Type B pancreatic cell (in vitro differentiated cells): Measurements from ENCODE around the gene IKZF3. TPM values are rescaled to one million over a fixed set of nuclear protein-coding genes. Genes with fewer than 3 reads are reported as not detected.
"Not testable (repeated sequence)": the region's sequence is repeated elsewhere in the genome, so short reads cannot be mapped to it uniquely, and the experiment has no call there.

Experiments used
- DNase-seq: peaks from one replicate; pipeline ENCODE4 v3.0.0; 2021; ENCODE audit warnings: mixed read lengths; ENCODE audit not compliant: unreplicated experiment; ENCODE audit errors: extremely low spot score
- H3K27ac Mint-ChIP-seq: 2 replicates; pipeline ENCODE4 v1.8.0; 2021; ENCODE audit warnings: mild to moderate bottlenecking, mixed read lengths
- H3K27me3 Mint-ChIP-seq: 2 replicates; pipeline ENCODE4 v1.8.0; 2021; ENCODE audit warnings: mixed read lengths
- H3K36me3 Mint-ChIP-seq: 2 replicates; pipeline ENCODE4 v1.8.0; 2021; ENCODE audit warnings: mixed read lengths
- H3K4me1 Mint-ChIP-seq: one replicate; pipeline ENCODE4 v1.8.0; 2021; ENCODE audit warnings: mixed read lengths; ENCODE audit not compliant: unreplicated experiment
- H3K4me3 Mint-ChIP-seq: 2 replicates; pipeline ENCODE4 v1.8.0; 2021; ENCODE audit warnings: mild to moderate bottlenecking, mixed read lengths
- H3K9me3 Mint-ChIP-seq: 2 replicates; pipeline ENCODE4 v1.8.0; 2021; ENCODE audit warnings: mixed read lengths
- CTCF ChIP-seq: fragments of 200-600 bp; sonication (generic); conservative IDR thresholded peaks from 2 replicates; pipeline ENCODE4 v1.5.0; 2021; ENCODE audit warnings: antibody characterized with exemption, mild to moderate bottlenecking
- total RNA-seq: library from RNA; stranded (reverse); gene quantifications from 2 replicates; pipeline ENCODE4 v1.2.1, GENCODE V29; 2021; ENCODE audit warnings: low replicate concordance

IKZF3 gene
- total RNA-seq, 1 donor from 2014 or later = 0.19 TPM

- peaks cover 6% of the 10 kb centered on the region for H3K9me3 Mint-ChIP-seq
- no peak for DNase-seq
- no peak for TF ChIP-seq CTCF
- H3K27me3 Mint-ChIP-seq = peaks cover 4% of the 10 kb centered on the region
- H3K4me1 Mint-ChIP-seq = no peaks in the 10 kb centered on the region
- no peak overlapping the region for H3K4me3 Mint-ChIP-seq
- peaks cover 4% of the 10 kb centered on the region for H3K36me3 Mint-ChIP-seq
- H3K27ac Mint-ChIP-seq = no peak overlapping the region
Measured at GRCh38 chr17:39898088-39898487, 34.0 kb upstream of the IKZF3 start.

DNA sequence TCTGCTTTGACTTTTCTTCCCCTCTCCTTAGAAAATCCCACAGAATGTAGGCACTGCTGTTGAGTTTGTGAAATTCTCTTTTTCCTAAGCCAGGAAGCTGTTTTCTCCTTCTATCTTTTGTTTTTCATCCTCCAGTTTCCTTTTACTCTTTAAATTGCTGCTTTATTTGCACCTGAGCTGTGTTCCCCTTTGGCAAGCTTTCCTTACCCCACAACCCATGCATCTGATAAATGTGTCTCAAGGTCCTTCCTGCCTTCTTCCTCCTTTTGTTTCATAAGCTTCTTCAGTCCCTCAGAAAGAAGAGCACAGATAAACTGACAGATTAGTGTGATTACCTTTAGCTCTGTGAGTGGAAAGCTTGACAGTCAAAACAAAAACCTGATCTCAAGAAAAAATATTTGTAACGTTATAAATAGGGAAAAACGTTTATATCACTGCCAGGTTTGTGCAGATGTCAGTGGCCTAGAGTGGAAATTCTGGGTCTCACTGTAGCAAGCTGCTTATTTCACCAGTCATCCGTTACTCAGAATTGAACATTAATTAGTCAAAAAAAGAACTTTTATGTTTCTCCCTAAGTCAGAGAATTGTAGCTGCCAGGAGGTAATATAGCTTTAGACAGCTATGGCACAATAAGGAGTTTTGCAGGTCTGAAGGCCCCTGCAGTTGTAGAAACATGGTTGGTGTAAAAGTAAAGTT is 30.7 kb upstream of the IKZF3 start:
- H3K27me3 Mint-ChIP-seq = peaks cover 20% of the 10 kb centered on the region
- no peaks in the 10 kb centered on the region for H3K4me1 Mint-ChIP-seq
- no peak for TF ChIP-seq CTCF
- peaks cover 6% of the 10 kb centered on the region for H3K9me3 Mint-ChIP-seq
- no peak overlapping the region for H3K4me3 Mint-ChIP-seq
- peaks cover 4% of the 10 kb centered on the region for H3K36me3 Mint-ChIP-seq
- no peak for DNase-seq
- no peak overlapping the region for H3K27ac Mint-ChIP-seq

DNA sequence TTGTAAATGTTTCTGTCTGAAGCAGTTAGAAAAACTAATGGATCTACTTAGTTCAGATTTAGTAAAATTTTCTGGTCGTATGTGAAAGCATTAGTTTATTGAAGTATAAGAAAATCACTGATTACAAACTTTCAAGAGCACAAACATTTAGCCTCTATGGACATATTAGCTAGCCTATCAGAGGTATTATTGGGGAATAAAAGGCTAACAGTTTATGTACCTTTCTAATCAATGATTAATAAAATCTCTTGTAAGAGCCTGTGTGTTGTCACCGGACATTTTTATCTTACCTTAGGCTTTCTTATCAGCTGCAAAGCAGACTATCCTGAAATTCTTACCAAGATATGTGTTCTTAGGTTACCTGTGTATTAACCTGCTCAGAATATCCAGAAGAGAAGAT is 25.1 kb upstream of the IKZF3 start:
- H3K9me3 Mint-ChIP-seq = no peaks in the 10 kb centered on the region
- TF ChIP-seq CTCF = no peak
- H3K4me3 Mint-ChIP-seq = no peak overlapping the region
- no peaks in the 10 kb centered on the region for H3K36me3 Mint-ChIP-seq
- H3K27me3 Mint-ChIP-seq = peaks cover 44% of the 10 kb centered on the region
- H3K4me1 Mint-ChIP-seq = no peaks in the 10 kb centered on the region
- no peak overlapping the region for H3K27ac Mint-ChIP-seq
- no peak for DNase-seq

- no peaks in the 10 kb centered on the region for H3K4me1 Mint-ChIP-seq
- H3K27ac Mint-ChIP-seq = no peak overlapping the region
- no peak for DNase-seq
- TF ChIP-seq CTCF = no peak
- peaks cover 38% of the 10 kb centered on the region for H3K27me3 Mint-ChIP-seq
- H3K36me3 Mint-ChIP-seq = no peaks in the 10 kb centered on the region
- H3K4me3 Mint-ChIP-seq = no peak overlapping the region
- no peaks in the 10 kb centered on the region for H3K9me3 Mint-ChIP-seq
Measured at GRCh38 chr17:39887078-39887477, 23.0 kb upstream of the IKZF3 start.

- H3K4me1 Mint-ChIP-seq, H3K4me3 Mint-ChIP-seq, H3K36me3 Mint-ChIP-seq, H3K27ac Mint-ChIP-seq, H3K9me3 Mint-ChIP-seq, DNase-seq: not testable (repeated sequence)
- H3K27me3 Mint-ChIP-seq = peaks cover 37% of the 10 kb centered on the region
Measured at GRCh38 chr17:39886102-39886501, 22.0 kb upstream of the IKZF3 start.

- TF ChIP-seq CTCF = no peak
- no peak for DNase-seq
- peaks cover 24% of the 10 kb centered on the region for H3K27me3 Mint-ChIP-seq
- H3K4me1 Mint-ChIP-seq = no peaks in the 10 kb centered on the region
- H3K9me3 Mint-ChIP-seq = no peaks in the 10 kb centered on the region
- no peak overlapping the region for H3K4me3 Mint-ChIP-seq
- no peak overlapping the region for H3K27ac Mint-ChIP-seq
- no peaks in the 10 kb centered on the region for H3K36me3 Mint-ChIP-seq
Measured at GRCh38 chr17:39872751-39873150, 8.6 kb upstream of the IKZF3 start.
